Measurements from ENCODE around the gene FGF6.

The FGF6 gene

GRCh38 chr12:4439736-4440135, 5.9 kb downstream of the FGF6 start:
- TF ChIP-seq, protein P1, sequence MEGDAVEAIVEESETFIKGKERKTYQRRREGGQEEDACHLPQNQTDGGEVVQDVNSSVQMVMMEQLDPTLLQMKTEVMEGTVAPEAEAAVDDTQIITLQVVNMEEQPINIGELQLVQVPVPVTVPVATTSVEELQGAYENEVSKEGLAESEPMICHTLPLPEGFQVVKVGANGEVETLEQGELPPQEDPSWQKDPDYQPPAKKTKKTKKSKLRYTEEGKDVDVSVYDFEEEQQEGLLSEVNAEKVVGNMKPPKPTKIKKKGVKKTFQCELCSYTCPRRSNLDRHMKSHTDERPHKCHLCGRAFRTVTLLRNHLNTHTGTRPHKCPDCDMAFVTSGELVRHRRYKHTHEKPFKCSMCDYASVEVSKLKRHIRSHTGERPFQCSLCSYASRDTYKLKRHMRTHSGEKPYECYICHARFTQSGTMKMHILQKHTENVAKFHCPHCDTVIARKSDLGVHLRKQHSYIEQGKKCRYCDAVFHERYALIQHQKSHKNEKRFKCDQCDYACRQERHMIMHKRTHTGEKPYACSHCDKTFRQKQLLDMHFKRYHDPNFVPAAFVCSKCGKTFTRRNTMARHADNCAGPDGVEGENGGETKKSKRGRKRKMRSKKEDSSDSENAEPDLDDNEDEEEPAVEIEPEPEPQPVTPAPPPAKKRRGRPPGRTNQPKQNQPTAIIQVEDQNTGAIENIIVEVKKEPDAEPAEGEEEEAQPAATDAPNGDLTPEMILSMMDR (IDR thresholded peaks at IDR 0.05; ENCODE audit: insufficient read depth, missing control alignments): no peak
- no peak for DNase-seq (ENCODE audit: insufficient read length, low spot score)
- FAIRE-seq: no peak

DNA sequence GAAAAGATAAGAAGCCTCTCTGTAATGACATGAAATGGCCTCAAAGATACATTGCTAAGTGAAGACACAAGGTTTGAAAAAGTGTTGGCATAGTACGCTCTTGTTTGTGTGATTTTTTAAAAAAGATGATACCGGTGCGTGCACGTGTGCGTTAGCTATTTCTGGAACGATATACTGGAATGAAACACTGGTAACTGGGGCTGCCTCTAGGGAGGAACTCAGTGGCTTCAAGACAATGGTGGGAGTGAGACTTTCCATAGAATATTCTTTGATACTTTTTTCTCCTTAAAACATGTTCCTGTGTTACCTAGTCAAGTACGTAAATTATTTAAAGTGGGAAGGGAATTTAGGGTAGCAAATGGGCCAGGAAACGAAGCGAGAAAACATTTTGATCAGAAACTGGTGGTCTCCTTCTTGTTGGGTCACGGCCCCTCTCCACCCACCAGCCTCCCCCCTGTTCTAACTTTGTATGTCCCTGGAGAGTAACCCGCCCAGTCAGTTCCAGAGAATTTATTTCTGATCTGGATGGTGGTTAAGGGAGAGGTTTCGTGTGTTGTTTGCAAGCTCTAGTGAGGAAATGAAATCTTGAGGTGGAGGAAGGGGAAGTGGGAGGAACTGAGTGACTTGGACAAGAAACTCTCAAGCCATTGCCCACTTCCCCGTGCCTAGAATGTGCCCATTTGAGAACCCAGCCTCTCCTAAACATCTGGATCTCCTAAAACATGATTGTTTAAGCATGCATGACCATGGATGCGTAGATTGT, 6.6 kb downstream of the FGF6 start:
- TF ChIP-seq, protein P1 (IDR thresholded peaks at IDR 0.05; ENCODE audit: insufficient read depth, missing control alignments): no peak
- no peak for FAIRE-seq
- DNase-seq (ENCODE audit: insufficient read length, low spot score): no peak

GRCh38 chr12:4435537-4435936, 10.1 kb downstream of the FGF6 start:
- TF ChIP-seq, protein P1 (IDR thresholded peaks at IDR 0.05; ENCODE audit: insufficient read depth, missing control alignments): no peak
- FAIRE-seq: no peak

DNA sequence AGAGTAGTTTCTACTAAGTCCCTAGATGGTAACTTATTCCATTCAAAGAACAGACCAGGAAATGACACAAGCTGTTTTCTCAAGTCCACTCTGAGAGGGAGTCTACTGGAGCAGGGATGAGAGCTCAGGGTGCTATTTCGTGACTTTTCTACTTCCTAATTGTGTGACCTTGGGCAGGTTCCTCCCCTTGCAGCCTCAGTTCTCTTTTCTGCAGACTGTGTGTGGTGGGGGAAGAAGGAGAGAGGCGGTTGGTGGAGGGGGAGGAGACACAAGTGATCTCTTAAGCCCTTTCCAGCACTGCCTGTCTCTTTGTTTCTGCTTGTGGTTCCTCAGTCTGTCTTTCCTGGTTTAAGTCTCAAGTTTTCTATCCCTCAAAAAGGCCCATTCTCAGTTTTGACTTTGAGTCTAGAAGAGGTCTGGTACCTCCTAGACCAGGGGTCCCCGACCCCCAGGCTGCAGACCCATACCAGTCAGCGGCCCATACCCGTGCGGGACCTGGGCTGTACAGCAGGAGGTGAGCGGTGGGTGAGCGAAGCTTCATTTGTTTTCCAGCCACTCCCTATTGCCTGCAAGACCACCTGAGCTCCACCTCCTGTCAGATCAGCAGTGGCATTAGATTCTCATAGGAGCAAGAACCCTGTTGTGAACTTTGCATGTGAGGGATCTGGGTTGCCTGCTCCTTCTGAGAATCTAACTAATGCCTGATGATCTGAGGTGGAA, 10.7 kb downstream of the FGF6 start:
- TF ChIP-seq, protein P1 (IDR thresholded peaks at IDR 0.05; ENCODE audit: insufficient read depth, missing control alignments): no peak
- FAIRE-seq (no peak), DNase-seq (ENCODE audit: insufficient read length, low spot score) (no peak)

More at GRCh38 chr12:4435537-4435936, 10.1 kb downstream of the FGF6 start:
- DNase-seq (ENCODE audit: insufficient read length, low spot score): no peak

DNA sequence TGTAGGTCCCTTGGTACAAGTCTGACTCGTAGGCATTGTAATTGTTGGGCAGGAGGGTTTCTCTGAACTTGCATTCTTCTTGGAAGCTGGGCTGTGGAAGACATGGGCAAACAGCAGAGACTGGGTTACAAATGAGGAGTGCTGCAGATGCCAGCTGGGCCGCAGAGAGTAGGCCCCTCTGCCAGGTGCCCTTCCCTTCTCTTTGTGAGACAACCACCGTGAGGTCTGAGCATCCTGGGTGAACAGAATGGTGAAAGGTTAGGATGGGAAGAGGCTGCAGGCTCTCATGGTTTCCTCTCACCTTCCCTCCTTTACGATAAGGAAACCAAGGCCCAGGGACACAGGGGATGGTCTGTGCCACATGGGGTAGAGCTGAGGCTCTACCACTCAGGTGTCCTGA, 11.3 kb downstream of the FGF6 start:
- FAIRE-seq (no peak), DNase-seq (ENCODE audit: insufficient read length, low spot score) (no peak)
- TF ChIP-seq, protein P1 (IDR thresholded peaks at IDR 0.05; ENCODE audit: insufficient read depth, missing control alignments): no peak

DNA sequence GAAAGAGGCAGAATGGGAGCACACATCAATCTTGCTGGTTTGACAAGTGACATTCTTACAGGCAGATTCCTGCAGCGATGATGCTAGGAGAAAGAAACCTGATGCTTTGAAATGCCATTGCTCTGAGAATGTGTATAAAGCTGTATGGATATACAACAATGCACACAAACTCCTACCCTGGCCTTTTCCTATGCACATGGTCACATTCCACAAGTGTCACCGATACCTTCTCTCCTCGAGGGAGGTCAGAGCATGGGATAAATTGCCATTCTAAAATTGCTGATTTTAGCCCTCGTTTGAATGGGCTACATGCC, 11.9 kb downstream of the FGF6 start:
- TF ChIP-seq, protein P1 (IDR thresholded peaks at IDR 0.05; ENCODE audit: insufficient read depth, missing control alignments): no peak
- DNase-seq (ENCODE audit: insufficient read length, low spot score): no peak
- FAIRE-seq: no peak
